HG02973 (cell line): Measurements from ENCODE around the gene AKAP6.

Experiments used
- ATAC-seq: cut with Tn5 transposase; IDR thresholded peaks from one replicate; pipeline ENCODE4 v1.9.1; 2021; ENCODE audit warnings: moderate library complexity; ENCODE audit not compliant: unreplicated experiment

AKAP6 gene

GRCh38 chr14:32331206-32331605, 2.1 kb downstream of the AKAP6 start:
- ATAC-seq = no peak

GRCh38 chr14:32332415-32333316, 3.6 kb downstream of the AKAP6 start:
- ATAC-seq = no peak

GRCh38 chr14:32336702-32337101, 7.6 kb downstream of the AKAP6 start:
- ATAC-seq = no peak

- ATAC-seq = no peak
Observed at GRCh38 chr14:32337759-32338158, 8.7 kb downstream of the AKAP6 start.

GRCh38 chr14:32339188-32339587, 10.1 kb downstream of the AKAP6 start:
- ATAC-seq = no peak

- ATAC-seq = no peak
Observed at GRCh38 chr14:32341947-32342846, 13.1 kb downstream of the AKAP6 start.

GRCh38 chr14:32342847-32343194, 13.7 kb downstream of the AKAP6 start:
- no peak for ATAC-seq

- ATAC-seq = no peak
Observed at GRCh38 chr14:32343926-32344430, 14.9 kb downstream of the AKAP6 start.

GRCh38 chr14:32345311-32345791, 16.3 kb downstream of the AKAP6 start:
- no peak for ATAC-seq

GRCh38 chr14:32349322-32349721, 20.2 kb downstream of the AKAP6 start:
- ATAC-seq = no peak

- ATAC-seq = peak; percentile 98
Observed at GRCh38 chr14:32350020-32350419, 20.9 kb downstream of the AKAP6 start.

- ATAC-seq = no peak
Observed at GRCh38 chr14:32352631-32353030, 23.5 kb downstream of the AKAP6 start.

- no peak for ATAC-seq
Observed at GRCh38 chr14:32354716-32355115, 25.6 kb downstream of the AKAP6 start.

- no peak for ATAC-seq
Observed at GRCh38 chr14:32358781-32359180, 29.7 kb downstream of the AKAP6 start.

- no peak for ATAC-seq
Observed at GRCh38 chr14:32361674-32362073, 32.6 kb downstream of the AKAP6 start.

GRCh38 chr14:32363761-32364160, 34.7 kb downstream of the AKAP6 start:
- ATAC-seq = no peak

GRCh38 chr14:32364941-32365340, 35.8 kb downstream of the AKAP6 start:
- no peak for ATAC-seq

GRCh38 chr14:32366256-32366879, 37.3 kb downstream of the AKAP6 start:
- ATAC-seq = no peak

GRCh38 chr14:32366986-32367385, 37.9 kb downstream of the AKAP6 start:
- ATAC-seq = no peak

GRCh38 chr14:32367516-32367915, 38.4 kb downstream of the AKAP6 start:
- ATAC-seq = no peak

GRCh38 chr14:32368107-32368506, 39.0 kb downstream of the AKAP6 start:
- ATAC-seq = no peak
